Mucosa of descending colon (tissue), 3 donors: ENCODE results near the gene PLEKHG3. TPM values are rescaled to one million over a fixed set of nuclear protein-coding genes. Genes with fewer than 3 reads are reported as not detected.

Source experiments
- ATAC-seq: fragments of 200-7000 bp; cut with Tn5 transposase; one replicate; pipeline ENCODE4 v1.9.1; 2020; ENCODE audit warnings: mild to moderate bottlenecking, moderate library complexity
- DNase-seq, 3 donors: peaks; one replicate each; pipeline ENCODE4 v3.0.0-alpha.2; 2020
- H3K36me3 ChIP-seq: fragments of 200-600 bp; one replicate; pipeline ENCODE4 v1.8.0; 2021; ENCODE audit warnings: low read depth, mild to moderate bottlenecking
- H3K4me1 ChIP-seq: fragments of 200-600 bp; one replicate; pipeline ENCODE4 v1.8.0; 2021; ENCODE audit warnings: low read depth, mild to moderate bottlenecking
- H3K4me3 ChIP-seq: fragments of 200-600 bp; one replicate; pipeline ENCODE4 v1.8.0; 2021; ENCODE audit warnings: mild to moderate bottlenecking
- H3K9me3 ChIP-seq: fragments of 200-600 bp; one replicate; pipeline ENCODE4 v1.8.0; 2021; ENCODE audit warnings: mild to moderate bottlenecking
- CTCF ChIP-seq: fragments of 200-600 bp; IDR thresholded peaks from one replicate; pipeline ENCODE4 v1.8.0; 2022; ENCODE audit warnings: antibody characterized with exemption, mild to moderate bottlenecking
- intact Hi-C, 2 donors: fragments of 100-400 bp; cut with DNase I in 1 of 2; cut with micrococcal nuclease in 1 of 2; formaldehyde crosslinking; loops; one replicate each; pipeline versions ENCODE4 v1.11.0 to v1.11.1; 2022; cut with DNase I, micrococcal nuclease
- total RNA-seq, 3 donors: library from RNA; stranded (reverse); fragmentation: NEBNext Ultra II Directional in 2 of 3; extraction: Animal tissue kit (Norgen Biotek cat#: 25700) in 2 of 3; gene quantifications; one replicate each; pipeline versions ENCODE4 v1.2.1 to v1.2.4, GENCODE V29; 2021 to 2023
- donor health status: DM: no; HTN: no; CAD: no; lungs with moderate emphysema.
- donor health status: DM: no; HTN: no; CAD: no.
- donor health status: DM: no; HTN: yes; CAD: no.

Gene PLEKHG3
- total RNA-seq, 3 donors from 2014 or later: 72.0 to 96.6 (median 91.4) TPM

DNA sequence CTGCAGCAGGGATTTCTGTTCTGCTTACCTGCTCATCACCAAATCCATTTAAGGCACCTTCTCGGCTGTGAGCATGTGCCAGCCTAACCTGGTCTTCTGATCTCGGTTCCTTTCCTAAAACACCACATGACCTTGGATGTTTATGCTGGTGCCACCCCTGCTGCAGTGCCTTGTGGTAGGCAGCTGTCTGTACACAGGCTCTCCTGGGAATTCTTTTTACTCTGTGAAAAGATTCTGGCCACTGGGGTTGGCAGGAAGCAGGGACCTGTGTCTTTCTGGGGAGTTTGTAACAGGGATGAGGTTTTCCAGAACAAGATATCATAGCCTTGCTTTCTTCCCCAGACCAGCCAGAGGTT lies 10.4 kb upstream of the PLEKHG3 start:
- no peak for TF ChIP-seq CTCF
- peak in 1 of 3 donors; percentile 23 for DNase-seq
- Histone ChIP-seq H3K4me3 (no peak overlapping the region), H3K36me3 (no peaks in the 10 kb centered on the region), H3K4me1 (peaks cover 45% of the 10 kb centered on the region), H3K9me3 (no peaks in the 10 kb centered on the region)
- ATAC-seq: no peak
- intact Hi-C loops: no loop called here

DNA sequence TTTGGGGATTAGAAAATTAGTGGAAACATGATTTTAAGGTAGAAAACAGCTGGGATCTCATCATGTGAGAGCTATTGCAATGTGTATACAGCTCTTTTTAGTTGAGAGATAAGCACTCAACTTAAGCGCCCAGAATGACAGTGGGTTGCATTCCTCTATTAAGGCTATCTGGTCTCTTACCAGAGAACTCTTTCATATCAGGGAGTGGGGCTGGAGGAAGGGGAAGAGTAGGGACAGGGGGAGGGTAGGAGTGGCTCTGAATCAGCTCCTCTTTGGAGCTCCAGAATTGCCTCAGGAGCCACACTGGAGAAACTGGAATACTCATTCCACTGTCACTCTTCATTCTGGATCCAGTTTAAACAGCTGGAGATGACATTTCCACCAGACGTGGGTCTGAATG lies 9.2 kb upstream of the PLEKHG3 start:
- intact Hi-C loops: no loop called here
- Histone ChIP-seq H3K36me3 (no peaks in the 10 kb centered on the region), H3K4me3 (no peak overlapping the region), H3K9me3 (no peaks in the 10 kb centered on the region), H3K4me1 (peaks cover 41% of the 10 kb centered on the region)
- ATAC-seq (no peak), DNase-seq (no peak)
- TF ChIP-seq CTCF: no peak

DNA sequence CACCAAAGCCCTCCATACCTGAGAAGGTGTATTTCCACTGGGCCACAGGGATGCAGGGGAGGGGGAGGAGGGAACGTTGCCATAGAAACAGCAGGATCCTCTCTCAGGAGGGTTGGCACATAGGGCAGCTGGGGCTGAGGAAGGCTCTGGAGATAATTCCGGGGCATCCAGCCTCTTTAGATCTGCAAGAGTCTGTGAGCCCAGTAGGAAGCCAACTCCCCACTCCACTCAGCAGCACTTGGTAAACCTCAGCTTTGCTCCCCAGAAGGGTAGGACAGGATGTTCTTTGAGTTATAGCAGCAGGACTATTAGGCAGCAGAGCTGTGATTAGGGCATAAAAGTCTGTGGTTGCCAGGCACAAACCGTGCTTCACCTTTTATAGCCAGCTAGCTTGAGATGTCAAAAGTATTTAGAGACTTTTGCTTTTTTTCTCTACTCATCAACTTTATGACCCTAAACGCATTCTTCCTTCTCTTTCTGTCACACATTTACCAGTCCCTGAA lies 7.8 kb upstream of the PLEKHG3 start:
- TF ChIP-seq CTCF: no peak
- intact Hi-C loops: no loop called here
- peak; percentile 74 for ATAC-seq

GRCh38 chr14:64698903-64699302 lies 5.3 kb upstream of the PLEKHG3 start:
- H3K4me1 ChIP-seq: peaks cover 33% of the 10 kb centered on the region
- no peak overlapping the region for H3K4me3 ChIP-seq
- intact Hi-C loops: no loop called here
- DNase-seq (peak in 2 of 3 donors; percentile 76 to 82), ATAC-seq (peak; percentile 78)
- no peaks in the 10 kb centered on the region for H3K36me3 ChIP-seq
- H3K9me3 ChIP-seq: no peaks in the 10 kb centered on the region
- no peak for TF ChIP-seq CTCF

More for the DNA sequence above, 7.8 kb upstream of the PLEKHG3 start:
- H3K4me3 ChIP-seq: no peak overlapping the region
- no peaks in the 10 kb centered on the region for H3K36me3 ChIP-seq
- no peaks in the 10 kb centered on the region for H3K9me3 ChIP-seq
- peaks cover 40% of the 10 kb centered on the region for H3K4me1 ChIP-seq
- peak in 1 of 3 donors; percentile 40 for DNase-seq

- intact Hi-C loops: no loop called here
- ATAC-seq: no peak
Measured at GRCh38 chr14:64700290-64700689, 3.9 kb upstream of the PLEKHG3 start.

More at GRCh38 chr14:64700290-64700689, 3.9 kb upstream of the PLEKHG3 start:
- no peaks in the 10 kb centered on the region for H3K36me3 ChIP-seq
- DNase-seq: no peak
- H3K4me1 ChIP-seq: peaks cover 33% of the 10 kb centered on the region
- H3K9me3 ChIP-seq: no peaks in the 10 kb centered on the region
- no peak overlapping the region for H3K4me3 ChIP-seq
- no peak for TF ChIP-seq CTCF
